ENCODE data around the gene CPT1C. TPM values are rescaled to one million over a fixed set of nuclear protein-coding genes. Genes with fewer than 3 reads are reported as not detected.
A peak's percentile ranks its signal among the peaks of the same experiment; 100 is the strongest.

The CPT1C gene
- total and polyA plus RNA-seq, 2 of the 8 experiments (the other 6 are each of a cell fraction or from before 2014, with no cell fraction given) = 79.6 to 91.8 TPM

DNA sequence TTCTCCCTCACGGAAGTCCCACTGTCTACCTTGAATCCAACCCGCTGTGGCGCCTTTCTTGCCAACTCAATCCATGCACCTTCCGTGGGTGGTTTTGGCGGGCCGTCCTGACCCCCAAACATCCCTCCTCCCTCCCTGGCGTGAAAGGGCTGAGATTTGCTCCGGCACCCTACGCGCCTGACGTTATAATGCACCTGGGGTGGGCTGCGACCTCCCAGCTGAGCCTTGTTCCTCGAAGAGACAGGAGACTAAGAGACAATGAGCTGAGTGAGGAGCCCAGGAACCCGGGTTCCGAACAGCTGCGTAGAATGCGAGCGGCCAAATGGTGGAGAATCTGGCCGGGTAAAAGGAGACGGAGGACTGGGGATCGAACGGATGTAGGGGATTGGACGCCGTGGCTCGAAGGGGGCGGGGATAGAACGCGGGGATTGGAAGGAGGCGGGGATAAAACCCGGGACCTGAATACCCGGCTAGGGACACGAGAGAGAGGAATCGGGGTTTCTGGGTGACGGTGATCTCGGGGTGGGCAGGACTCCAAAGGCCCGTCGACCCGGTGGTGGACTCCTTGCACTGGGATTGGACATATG, at the start of gene CPT1C (continued):
- TF ChIP-seq, protein P1, sequence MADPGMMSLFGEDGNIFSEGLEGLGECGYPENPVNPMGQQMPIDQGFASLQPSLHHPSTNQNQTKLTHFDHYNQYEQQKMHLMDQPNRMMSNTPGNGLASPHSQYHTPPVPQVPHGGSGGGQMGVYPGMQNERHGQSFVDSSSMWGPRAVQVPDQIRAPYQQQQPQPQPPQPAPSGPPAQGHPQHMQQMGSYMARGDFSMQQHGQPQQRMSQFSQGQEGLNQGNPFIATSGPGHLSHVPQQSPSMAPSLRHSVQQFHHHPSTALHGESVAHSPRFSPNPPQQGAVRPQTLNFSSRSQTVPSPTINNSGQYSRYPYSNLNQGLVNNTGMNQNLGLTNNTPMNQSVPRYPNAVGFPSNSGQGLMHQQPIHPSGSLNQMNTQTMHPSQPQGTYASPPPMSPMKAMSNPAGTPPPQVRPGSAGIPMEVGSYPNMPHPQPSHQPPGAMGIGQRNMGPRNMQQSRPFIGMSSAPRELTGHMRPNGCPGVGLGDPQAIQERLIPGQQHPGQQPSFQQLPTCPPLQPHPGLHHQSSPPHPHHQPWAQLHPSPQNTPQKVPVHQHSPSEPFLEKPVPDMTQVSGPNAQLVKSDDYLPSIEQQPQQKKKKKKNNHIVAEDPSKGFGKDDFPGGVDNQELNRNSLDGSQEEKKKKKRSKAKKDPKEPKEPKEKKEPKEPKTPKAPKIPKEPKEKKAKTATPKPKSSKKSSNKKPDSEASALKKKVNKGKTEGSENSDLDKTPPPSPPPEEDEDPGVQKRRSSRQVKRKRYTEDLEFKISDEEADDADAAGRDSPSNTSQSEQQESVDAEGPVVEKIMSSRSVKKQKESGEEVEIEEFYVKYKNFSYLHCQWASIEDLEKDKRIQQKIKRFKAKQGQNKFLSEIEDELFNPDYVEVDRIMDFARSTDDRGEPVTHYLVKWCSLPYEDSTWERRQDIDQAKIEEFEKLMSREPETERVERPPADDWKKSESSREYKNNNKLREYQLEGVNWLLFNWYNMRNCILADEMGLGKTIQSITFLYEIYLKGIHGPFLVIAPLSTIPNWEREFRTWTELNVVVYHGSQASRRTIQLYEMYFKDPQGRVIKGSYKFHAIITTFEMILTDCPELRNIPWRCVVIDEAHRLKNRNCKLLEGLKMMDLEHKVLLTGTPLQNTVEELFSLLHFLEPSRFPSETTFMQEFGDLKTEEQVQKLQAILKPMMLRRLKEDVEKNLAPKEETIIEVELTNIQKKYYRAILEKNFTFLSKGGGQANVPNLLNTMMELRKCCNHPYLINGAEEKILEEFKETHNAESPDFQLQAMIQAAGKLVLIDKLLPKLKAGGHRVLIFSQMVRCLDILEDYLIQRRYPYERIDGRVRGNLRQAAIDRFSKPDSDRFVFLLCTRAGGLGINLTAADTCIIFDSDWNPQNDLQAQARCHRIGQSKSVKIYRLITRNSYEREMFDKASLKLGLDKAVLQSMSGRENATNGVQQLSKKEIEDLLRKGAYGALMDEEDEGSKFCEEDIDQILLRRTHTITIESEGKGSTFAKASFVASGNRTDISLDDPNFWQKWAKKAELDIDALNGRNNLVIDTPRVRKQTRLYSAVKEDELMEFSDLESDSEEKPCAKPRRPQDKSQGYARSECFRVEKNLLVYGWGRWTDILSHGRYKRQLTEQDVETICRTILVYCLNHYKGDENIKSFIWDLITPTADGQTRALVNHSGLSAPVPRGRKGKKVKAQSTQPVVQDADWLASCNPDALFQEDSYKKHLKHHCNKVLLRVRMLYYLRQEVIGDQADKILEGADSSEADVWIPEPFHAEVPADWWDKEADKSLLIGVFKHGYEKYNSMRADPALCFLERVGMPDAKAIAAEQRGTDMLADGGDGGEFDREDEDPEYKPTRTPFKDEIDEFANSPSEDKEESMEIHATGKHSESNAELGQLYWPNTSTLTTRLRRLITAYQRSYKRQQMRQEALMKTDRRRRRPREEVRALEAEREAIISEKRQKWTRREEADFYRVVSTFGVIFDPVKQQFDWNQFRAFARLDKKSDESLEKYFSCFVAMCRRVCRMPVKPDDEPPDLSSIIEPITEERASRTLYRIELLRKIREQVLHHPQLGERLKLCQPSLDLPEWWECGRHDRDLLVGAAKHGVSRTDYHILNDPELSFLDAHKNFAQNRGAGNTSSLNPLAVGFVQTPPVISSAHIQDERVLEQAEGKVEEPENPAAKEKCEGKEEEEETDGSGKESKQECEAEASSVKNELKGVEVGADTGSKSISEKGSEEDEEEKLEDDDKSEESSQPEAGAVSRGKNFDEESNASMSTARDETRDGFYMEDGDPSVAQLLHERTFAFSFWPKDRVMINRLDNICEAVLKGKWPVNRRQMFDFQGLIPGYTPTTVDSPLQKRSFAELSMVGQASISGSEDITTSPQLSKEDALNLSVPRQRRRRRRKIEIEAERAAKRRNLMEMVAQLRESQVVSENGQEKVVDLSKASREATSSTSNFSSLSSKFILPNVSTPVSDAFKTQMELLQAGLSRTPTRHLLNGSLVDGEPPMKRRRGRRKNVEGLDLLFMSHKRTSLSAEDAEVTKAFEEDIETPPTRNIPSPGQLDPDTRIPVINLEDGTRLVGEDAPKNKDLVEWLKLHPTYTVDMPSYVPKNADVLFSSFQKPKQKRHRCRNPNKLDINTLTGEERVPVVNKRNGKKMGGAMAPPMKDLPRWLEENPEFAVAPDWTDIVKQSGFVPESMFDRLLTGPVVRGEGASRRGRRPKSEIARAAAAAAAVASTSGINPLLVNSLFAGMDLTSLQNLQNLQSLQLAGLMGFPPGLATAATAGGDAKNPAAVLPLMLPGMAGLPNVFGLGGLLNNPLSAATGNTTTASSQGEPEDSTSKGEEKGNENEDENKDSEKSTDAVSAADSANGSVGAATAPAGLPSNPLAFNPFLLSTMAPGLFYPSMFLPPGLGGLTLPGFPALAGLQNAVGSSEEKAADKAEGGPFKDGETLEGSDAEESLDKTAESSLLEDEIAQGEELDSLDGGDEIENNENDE (IDR thresholded peaks at IDR 0.05; ENCODE audit: insufficient replicate concordance, low read length) = no peak
- TF ChIP-seq MAX (IDR thresholded peaks at IDR 0.05) (no peak), CEBPB (IDR thresholded peaks at IDR 0.05; ENCODE audit: low read depth, low read length) (no peak), CTBP2 (IDR thresholded peaks at IDR 0.05; ENCODE audit: borderline replicate concordance, insufficient read depth, insufficient read length, low read length) (no peak), GABPA (IDR thresholded peaks at IDR 0.05; ENCODE audit: borderline replicate concordance, insufficient read depth, low read length) (no peak), SP1 (IDR thresholded peaks at IDR 0.05; ENCODE audit: low read depth, low read length) (peak; percentile 58), CTCF (IDR thresholded peaks at IDR 0.05; ENCODE audit: control extremely low read depth in 1 of 3, insufficient read depth in 1 of 3, low read depth in 1 of 3, low read length in 3 of 3) (0 out of 4 replicates have a peak, but pooled peaks of 1 of the 3 experiments have one; percentile 9), JUND (IDR thresholded peaks at IDR 0.05; ENCODE audit: low read length) (no peak)

Measured in H1 (cell line).